ENCODE data around the gene EHBP1L1.

EHBP1L1 gene

DNA sequence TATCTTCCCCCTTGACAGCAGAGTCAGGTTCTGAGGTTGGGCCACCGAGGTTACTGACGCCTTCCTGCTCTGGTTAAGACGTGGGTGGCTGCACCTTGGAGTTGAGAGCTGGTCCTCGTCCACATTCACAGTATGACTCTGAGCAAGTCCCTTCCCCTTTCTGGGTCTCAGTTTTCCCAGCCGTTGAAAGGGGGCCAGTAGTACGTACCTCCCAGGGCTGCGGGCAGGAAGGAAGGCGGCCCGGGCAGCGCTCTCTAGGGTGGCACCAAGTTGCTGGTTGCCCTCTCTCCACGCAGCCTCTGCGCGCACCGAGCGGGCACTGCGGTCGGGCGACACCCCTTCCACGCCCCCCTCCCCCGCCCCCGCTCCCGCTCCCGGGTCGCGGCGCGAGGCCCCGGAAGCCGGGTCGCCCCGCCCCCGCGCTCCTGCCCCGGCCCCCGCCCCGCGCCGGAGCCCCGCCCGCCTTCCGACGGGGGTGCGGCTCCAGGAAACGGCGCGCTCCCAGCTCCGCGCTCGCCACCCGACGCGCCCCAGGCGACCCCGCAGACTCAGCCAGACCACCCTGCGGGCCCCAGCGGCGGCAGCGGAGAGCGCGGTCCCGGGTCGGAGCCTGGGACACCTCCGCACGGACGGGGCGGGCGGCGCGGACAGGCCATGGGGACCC lies at the start of gene EHBP1L1:
TSS of gene EHBP1L1 (plus strand) at position 486 of the 664 bp plus-strand sequence. CDS start 250 bp downstream, outside the sequence.
- DNase-seq (ENCODE audit: low read depth) = peak; percentile 57

DNA sequence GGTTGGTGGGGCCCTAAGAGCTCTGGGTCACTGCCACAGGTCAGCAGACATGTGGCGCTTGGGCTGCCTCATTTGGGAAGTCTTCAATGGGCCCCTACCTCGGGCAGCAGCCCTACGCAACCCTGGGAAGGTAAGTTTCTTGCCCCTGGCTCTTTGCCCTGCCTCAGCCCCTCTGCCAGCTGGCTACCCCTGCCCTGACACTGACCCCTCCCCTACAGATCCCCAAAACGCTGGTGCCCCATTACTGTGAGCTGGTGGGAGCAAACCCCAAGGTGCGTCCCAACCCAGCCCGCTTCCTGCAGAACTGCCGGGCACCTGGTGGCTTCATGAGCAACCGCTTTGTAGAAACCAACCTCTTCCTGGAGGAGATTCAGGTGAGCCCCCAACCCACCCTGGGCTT lies 49.1 kb upstream of the EHBP1L1 start:
- DNase-seq (ENCODE audit: low read depth) = no peak

DNA sequence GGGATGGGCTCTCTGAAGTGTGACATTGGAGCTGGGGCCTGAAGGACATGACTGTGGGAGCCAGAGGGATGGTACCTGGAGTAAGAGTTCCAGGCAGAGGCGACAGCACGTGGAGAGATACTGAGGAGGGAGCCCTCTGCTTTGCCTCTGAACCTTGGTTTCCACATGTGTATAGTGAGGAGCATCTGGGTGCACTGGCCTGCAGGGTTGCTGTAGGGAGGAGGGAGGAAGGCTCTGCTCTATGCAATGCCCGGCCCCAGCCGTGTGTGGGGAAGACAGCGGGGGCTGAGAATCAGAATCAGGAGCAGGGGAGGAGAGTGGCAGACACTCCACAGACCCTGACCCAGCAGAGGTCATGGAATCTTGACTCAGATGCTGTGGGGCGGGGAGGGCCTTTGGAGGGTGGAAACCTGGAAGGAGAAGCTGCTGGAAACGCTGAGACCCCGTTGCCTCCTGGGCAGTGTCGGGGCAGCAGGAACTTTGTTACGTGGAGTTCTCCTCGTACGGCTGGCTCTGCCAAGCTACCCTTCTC lies 47.0 kb upstream of the EHBP1L1 start:
- no peak for DNase-seq (ENCODE audit: low read depth)

GRCh38 chr11:65529475-65530156 lies 46.2 kb upstream of the EHBP1L1 start:
- DNase-seq (ENCODE audit: low read depth) = no peak

DNA sequence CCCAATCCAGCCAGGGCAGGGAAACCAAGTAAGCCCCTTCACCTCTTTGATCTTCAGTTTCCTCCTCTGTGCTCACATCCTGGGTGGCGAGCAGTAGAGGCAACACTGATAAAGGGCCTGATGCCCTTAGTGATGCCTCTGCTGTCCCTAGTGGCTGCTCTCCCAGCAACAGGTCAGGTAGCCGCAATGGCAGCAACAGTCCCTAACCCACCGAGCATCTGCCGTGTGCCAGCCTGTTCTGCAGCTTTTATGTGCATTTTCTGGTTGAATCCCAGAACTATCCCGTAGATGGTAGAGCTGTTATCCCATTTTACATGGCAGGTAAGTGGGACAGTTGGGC lies 45.7 kb upstream of the EHBP1L1 start:
- no peak for DNase-seq (ENCODE audit: low read depth)

- DNase-seq (ENCODE audit: low read depth) = no peak
Measured at GRCh38 chr11:65532388-65533064, 43.3 kb upstream of the EHBP1L1 start.

DNA sequence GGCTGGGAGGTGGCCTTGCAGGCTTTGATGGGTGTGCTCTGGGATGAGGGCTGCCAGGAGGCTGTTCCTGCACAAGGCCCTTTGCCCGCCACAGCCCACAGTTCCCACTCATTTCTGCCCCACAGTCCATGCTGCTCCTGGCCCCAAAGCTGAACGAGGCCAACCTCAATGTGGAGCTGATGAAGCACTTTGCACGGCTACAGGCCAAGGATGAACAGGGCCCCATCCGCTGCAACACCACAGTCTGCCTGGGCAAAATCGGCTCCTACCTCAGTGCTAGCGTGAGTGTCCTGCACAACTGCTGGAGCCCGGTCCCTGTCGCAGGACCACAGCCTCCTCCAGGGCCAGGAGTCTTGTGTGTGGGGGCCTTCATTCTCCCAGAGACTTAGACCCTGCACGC lies 40.8 kb upstream of the EHBP1L1 start:
- DNase-seq (ENCODE audit: low read depth) = no peak

- DNase-seq (ENCODE audit: low read depth) = no peak
Measured at GRCh38 chr11:65536412-65537295, 39.2 kb upstream of the EHBP1L1 start.

GRCh38 chr11:65537296-65537597 lies 38.6 kb upstream of the EHBP1L1 start:
- no peak for DNase-seq (ENCODE audit: low read depth)

DNA sequence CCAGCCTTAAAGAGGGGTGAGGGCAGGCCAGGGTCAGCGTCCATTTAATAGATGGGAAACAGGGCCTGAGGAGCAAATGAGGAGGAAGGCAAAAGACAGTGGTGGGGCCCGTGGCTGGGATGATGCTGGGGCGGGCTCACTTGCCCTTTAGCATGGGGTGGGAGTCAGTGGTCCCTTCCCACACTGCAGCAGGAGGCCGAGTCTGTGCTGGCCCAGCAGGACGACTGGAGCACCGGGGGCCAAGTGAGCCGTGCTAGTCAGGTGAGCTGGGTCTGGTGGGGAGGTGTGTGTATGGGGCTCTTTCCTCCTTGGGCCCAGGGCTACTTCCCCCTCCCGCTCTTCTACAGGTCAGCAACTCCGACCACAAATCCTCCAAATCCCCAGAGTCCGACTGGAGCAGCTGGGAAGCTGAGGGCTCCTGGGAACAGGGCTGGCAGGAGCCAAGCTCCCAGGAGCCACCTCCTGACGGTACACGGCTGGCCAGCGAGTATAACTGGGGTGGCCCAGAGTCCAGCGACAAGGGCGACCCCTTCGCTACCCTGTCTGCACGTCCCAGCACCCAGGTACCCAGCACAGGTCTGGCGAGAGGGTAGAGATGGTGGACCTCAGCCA lies 38.1 kb upstream of the EHBP1L1 start:
- no peak for DNase-seq (ENCODE audit: low read depth)

GRCh38 chr11:65538232-65538914 lies 37.5 kb upstream of the EHBP1L1 start:
- no peak for DNase-seq (ENCODE audit: low read depth)

- no peak for DNase-seq (ENCODE audit: low read depth)
Measured at GRCh38 chr11:65538915-65539743, 36.7 kb upstream of the EHBP1L1 start.

- no peak for DNase-seq (ENCODE audit: low read depth)
Measured at GRCh38 chr11:65539744-65540289, 36.0 kb upstream of the EHBP1L1 start.

DNA sequence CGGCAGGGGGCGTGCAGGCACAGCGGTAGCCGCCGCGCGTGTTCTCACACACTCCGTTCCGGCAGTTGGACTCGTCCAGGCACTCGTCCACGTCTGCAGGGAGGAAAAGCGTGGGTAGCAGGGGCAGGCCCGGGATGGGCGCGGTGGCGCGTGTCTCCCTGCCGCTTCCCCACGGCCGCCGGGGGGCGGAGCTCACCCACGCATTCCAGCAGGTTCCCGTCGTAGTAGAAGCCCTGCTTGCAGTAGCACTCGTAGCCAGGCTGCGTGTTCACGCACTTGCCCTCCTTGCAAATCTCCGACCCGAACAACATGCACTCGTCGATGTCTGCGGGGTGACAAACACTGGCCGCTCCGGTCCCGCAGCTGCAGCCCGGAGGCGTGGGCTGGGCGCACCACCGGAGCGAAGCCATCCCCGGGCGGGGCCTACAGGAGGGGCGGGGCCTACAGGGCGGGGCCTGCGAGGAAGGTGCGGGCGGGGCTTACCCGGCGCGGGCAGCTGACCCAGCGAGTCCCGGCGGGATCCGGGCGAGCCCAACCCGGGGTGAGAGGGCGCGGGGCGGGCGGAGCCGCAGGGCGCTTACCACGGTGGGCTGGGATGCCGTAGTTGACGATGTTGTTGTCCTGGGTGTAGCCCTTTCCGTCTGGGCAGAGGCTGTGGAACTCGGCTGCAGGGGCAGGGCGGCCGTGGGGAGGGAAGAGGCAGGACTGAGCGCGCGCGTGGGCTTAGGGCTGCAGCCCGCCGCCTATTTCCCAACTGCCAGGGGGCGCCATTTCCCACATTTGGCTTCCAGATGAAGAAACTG lies 35.4 kb upstream of the EHBP1L1 start:
- DNase-seq (ENCODE audit: low read depth) = peak; percentile 76

DNA sequence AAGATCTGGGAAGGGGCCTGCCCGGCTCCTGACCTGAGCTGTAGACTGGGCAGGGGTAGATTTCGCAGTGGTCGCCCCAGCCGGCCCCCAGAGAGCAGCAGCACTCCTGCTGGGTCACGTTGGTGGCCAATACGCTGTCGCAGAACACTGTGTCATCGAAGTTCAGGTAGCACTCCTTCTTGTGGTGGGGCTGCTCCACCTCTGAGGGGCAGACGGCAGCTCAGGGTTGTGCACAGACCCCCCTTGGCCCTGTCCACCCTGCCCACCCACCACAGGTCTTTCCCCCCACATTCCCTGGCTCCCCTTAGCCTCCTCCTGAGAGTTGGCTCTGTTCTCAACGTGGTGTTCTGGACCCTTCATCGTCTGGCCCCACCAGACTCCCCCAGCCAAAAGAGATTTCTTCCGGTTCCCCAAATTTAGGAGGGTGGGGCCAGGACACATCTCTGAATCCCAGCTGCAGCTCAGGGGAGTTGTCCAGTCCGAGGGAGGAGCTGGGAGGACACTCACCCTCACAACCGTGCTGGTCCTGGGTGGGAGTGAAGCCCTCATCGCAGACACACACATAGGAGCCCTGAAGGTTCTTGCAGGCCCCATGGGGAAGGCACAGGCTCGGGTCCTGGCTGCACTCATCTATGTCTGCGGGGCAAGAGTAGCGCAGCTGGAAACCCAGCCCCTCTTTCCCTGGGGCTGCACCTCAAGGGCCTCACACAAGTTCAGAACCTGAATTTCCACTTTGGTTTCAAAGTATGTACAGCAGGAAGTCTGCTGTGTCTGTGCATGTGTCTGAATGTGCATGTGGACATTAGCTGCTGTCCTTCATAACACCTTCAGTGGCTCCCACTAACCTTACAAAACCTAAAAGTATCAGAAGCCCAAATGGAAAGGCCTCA lies 34.5 kb upstream of the EHBP1L1 start:
- no peak for DNase-seq (ENCODE audit: low read depth)

- DNase-seq (ENCODE audit: low read depth) = no peak
Measured at GRCh38 chr11:65542738-65543390, 33.0 kb upstream of the EHBP1L1 start.

DNA sequence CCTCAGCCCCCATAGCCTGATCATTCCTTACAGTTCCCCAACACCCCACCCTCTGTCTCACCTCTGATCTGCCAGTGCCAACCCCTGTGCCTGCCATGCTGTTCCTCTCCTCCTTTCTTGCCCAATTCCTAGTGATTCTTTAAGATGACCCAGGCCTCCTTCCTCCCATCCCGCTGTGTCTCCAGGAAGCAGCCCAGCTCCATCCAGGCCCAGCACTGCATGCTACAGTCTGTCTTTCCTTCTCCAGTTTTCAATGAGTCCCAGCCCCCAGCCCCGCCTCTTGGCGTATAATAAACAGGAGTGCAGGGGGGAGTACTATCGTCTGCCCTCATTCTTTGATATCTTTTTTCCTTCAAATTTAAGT lies 30.0 kb upstream of the EHBP1L1 start:
- DNase-seq (ENCODE audit: low read depth) = no peak

Measured in activated gamma-delta T cell treated with anti-CD3 and anti-CD28 coated beads, Interleukin-2, amount 50 U/mL, for 16 hours (primary cell).